IMR-90 (cell line): Measurements from ENCODE around the gene GNL1. TPM values are rescaled to one million over a fixed set of nuclear protein-coding genes. Genes with fewer than 3 reads are reported as not detected.
"Not testable (repeated sequence)": the region's sequence is repeated elsewhere in the genome, so short reads cannot be mapped to it uniquely, and the experiment has no call there.

Experiments used
- ATAC-seq: fragments of 200-7000 bp; cut with Tn5 transposase; 2 replicates; pipeline ENCODE4 v1.9.1; 2020; ENCODE audit warnings: low read depth, mild to moderate bottlenecking, moderate library complexity
- BruUV-seq: library from RNA; stranded (reverse); fragments of 400-500 nt; replicated peaks from 2 replicates; lab custom pipeline; 2021; lab: Mats Ljungman, UMichigan
- CTCF ChIA-PET: fragments of 300-600 bp; formaldehyde crosslinking; extraction: SDS; loops from one replicate; lab custom pipeline; 2021; ENCODE audit warnings: antibody characterized with exemption; lab: Yijun Ruan, JAX
- POLR2A ChIA-PET: fragments of 300-600 bp; sonication (Branson Sonifier 250); formaldehyde crosslinking; loops from one replicate; lab custom pipeline; 2022; ENCODE audit warnings: antibody characterized with exemption; ENCODE audit not compliant: unreplicated experiment; lab: Charles Lee
- DNase-seq: peaks from one replicate; pipeline ENCODE4 v3.0.0; 2013
- H2AFZ ChIP-seq: replicated peaks from 2 replicates; pipeline ENCODE3; 2013; ENCODE audit warnings: low read length, mild to moderate bottlenecking; ENCODE audit not compliant: poor library complexity
- H2AK5ac ChIP-seq: 2 replicates; pipeline ENCODE4 v1.6.1; 2013; ENCODE audit warnings: low read depth, low read length, inconsistent platforms
- H2AK9ac ChIP-seq: replicated peaks from 2 replicates; pipeline ENCODE3; 2013; ENCODE audit warnings: mild to moderate bottlenecking, low read depth, low read length, moderate library complexity; ENCODE audit not compliant: poor library complexity
- H2BK120ac ChIP-seq: 2 replicates; pipeline ENCODE4 v1.6.1; 2013; ENCODE audit warnings: low read depth, low read length, inconsistent platforms
- H2BK15ac ChIP-seq: 3 replicates; pipeline ENCODE4 v1.6.1; 2013; ENCODE audit warnings: low read depth, low read length, inconsistent platforms
- H2BK20ac ChIP-seq: 2 replicates; pipeline ENCODE4 v1.6.1; 2013; ENCODE audit warnings: low read depth, mild to moderate bottlenecking, inconsistent platforms, low read length, moderate library complexity
- H2BK5ac ChIP-seq: 2 replicates; pipeline ENCODE4 v1.6.1; 2013; ENCODE audit warnings: mild to moderate bottlenecking, low read depth, low read length, inconsistent platforms; ENCODE audit not compliant: poor library complexity, severe bottlenecking
- H3K14ac ChIP-seq: replicated peaks from 2 replicates; pipeline ENCODE4 v1.6.1; 2013; ENCODE audit warnings: low read depth, low read length, inconsistent platforms
- H3K18ac ChIP-seq: 2 replicates; pipeline ENCODE4 v1.6.1; 2013; ENCODE audit warnings: low read depth, low read length, control low read depth
- H3K23ac ChIP-seq: 2 replicates; pipeline ENCODE4 v1.6.1; 2013; ENCODE audit warnings: low read depth, low read length, inconsistent platforms
- H3K27ac ChIP-seq: 2 replicates; pipeline ENCODE4 v1.5.1; 2013; ENCODE audit warnings: mild to moderate bottlenecking, control low read depth, low read length; ENCODE audit not compliant: insufficient read depth
- H3K27me3 ChIP-seq: 2 replicates; pipeline ENCODE4 v1.6.1; 2013; ENCODE audit warnings: low read length; ENCODE audit not compliant: control insufficient read depth, insufficient read depth
- H3K36me3 ChIP-seq: 2 replicates; pipeline ENCODE4 v1.6.1; 2013; ENCODE audit warnings: low read length, mixed read lengths; ENCODE audit not compliant: control insufficient read depth, insufficient read depth
- H3K4ac ChIP-seq: 2 replicates; pipeline ENCODE4 v1.6.1; 2013; ENCODE audit warnings: low read depth, low read length, inconsistent platforms
- H3K4me1 ChIP-seq: 2 replicates; pipeline ENCODE4 v1.6.1; 2013; ENCODE audit warnings: low read length, mixed read lengths; ENCODE audit not compliant: control insufficient read depth, insufficient read depth
- H3K4me2 ChIP-seq: 2 replicates; pipeline ENCODE4 v1.6.1; 2013; ENCODE audit warnings: low read depth, mild to moderate bottlenecking, control low read depth, low read length, moderate library complexity
- H3K4me3 ChIP-seq: 2 replicates; pipeline ENCODE4 v1.5.1; 2013; ENCODE audit warnings: low read depth, mild to moderate bottlenecking, control low read depth, low read length, moderate library complexity; ENCODE audit not compliant: insufficient read depth
- H3K56ac ChIP-seq: 2 replicates; pipeline ENCODE4 v1.6.1; 2013; ENCODE audit warnings: low read length, inconsistent platforms; ENCODE audit not compliant: insufficient read depth; ENCODE audit errors: extremely low read depth
- H3K79me1 ChIP-seq, 2 experiments: 2 replicates each; pipeline ENCODE4 v1.6.1; 2013; ENCODE audit warnings: low read length in 2 of 2, inconsistent platforms in 1 of 2, low read depth in 1 of 2
- H3K9ac ChIP-seq: 2 replicates; pipeline ENCODE4 v1.6.1; 2013; ENCODE audit warnings: low read depth, low read length, control low read depth
- H3K9me1 ChIP-seq: 2 replicates; pipeline ENCODE4 v1.6.1; 2013; ENCODE audit warnings: low read length, inconsistent platforms; ENCODE audit not compliant: insufficient read depth
- H3K9me3 ChIP-seq: 2 replicates; pipeline ENCODE4 v1.6.1; 2013; ENCODE audit warnings: low read length; ENCODE audit not compliant: control insufficient read depth, insufficient read depth
- H4K20me1 ChIP-seq: 2 replicates; pipeline ENCODE4 v1.6.1; 2013; ENCODE audit warnings: low read length, inconsistent platforms; ENCODE audit not compliant: insufficient read depth
- H4K5ac ChIP-seq: 2 replicates; pipeline ENCODE4 v1.6.1; 2013; ENCODE audit warnings: mild to moderate bottlenecking, low read depth, low read length, control low read depth
- H4K8ac ChIP-seq, 2 experiments: 2 replicates each; pipeline ENCODE4 v1.6.1; 2013; ENCODE audit warnings: low read depth in 2 of 2, low read length in 2 of 2, control low read depth in 1 of 2, inconsistent platforms in 1 of 2
- H4K91ac ChIP-seq: 2 replicates; pipeline ENCODE4 v1.6.1; 2013; ENCODE audit warnings: low read depth, low read length, inconsistent platforms; ENCODE audit not compliant: insufficient read depth
- WGBS, 2 experiments: methylation state at CpG; one replicate each; pipeline versions ENCODE4 v1.1.5 to v1.1.7; 2013; ENCODE audit warnings: missing lambda C conversion rate in 2 of 2; ENCODE audit not compliant: insufficient read length in 1 of 2; ENCODE audit errors: extremely low coverage in 2 of 2; 5-methylcytosine and 5-hydroxymethylcytosine counted together
- dilution Hi-C: fragments of 300-500 bp; cut with HindIII; formaldehyde crosslinking; loops from one replicate; pipeline ENCODE4 v1.14.3; 2018; ENCODE audit warnings: low sequenced_read_pairs; ENCODE audit not compliant: unreplicated experiment
- in situ Hi-C: fragments of 300-500 bp; cut with MboI; formaldehyde crosslinking; loops from 3 replicates; pipeline ENCODE4 v1.14.3; 2019; ENCODE audit warnings: low sequenced_read_pairs, inconsistent platforms, mixed read lengths
- intact Hi-C: fragments of 100-400 bp; cut with micrococcal nuclease; formaldehyde crosslinking; loops from 2 replicates; pipeline ENCODE4 v1.10.0; 2022
- polyA plus RNA-seq, 3 experiments: library from polyadenylated mRNA; depleted of rRNA; stranded (reverse); fragments of >200 nt; gene quantifications; 2 replicates each; pipeline ENCODE4 v1.2.3, GENCODE V29; 2012; ENCODE audit warnings: low replicate concordance in 1 of 3
- total RNA-seq: library from RNA; depleted of rRNA; stranded (reverse); fragments of >200 nt; gene quantifications from 2 replicates; pipeline ENCODE4 v1.2.3, GENCODE V29; 2012

GNL1 gene
- total and polyA plus RNA-seq, 2 of the 4 experiments (the other 2 are of a cell fraction): 40.5 to 44.0 TPM

DNA sequence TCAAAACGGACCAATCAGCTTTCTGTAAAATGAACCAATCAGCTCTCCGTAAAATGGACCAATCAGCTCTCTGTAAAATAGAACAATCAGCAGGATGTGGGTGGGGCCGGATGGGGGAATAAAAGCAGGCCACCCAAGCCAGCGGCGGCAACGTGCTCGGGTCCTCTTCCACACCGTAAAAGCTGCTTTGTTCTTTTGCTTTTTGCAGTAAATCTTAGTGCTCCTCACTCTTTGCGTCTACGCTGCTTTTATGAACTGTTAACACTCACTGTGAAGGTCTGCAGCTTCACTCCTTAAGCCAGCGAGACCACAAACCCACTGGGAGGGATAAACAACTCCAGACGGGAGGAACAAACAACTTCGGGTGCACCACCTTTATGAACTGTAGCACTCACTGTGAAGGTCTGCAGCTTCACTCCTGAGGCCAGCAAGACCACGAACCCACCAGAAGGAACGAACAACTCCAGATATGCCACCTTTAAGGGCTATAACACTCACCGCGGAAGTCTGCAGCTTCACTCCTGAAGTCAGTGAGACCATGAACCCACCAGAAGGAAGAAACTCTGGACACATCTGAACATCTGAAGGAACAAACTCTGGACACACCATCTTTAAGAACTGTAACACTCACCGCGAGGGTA, 37.7 kb downstream of the GNL1 start:
- H4K5ac ChIP-seq, H3K18ac ChIP-seq, ATAC-seq, H4K91ac ChIP-seq, H2AK9ac ChIP-seq, H4K8ac ChIP-seq, H3K4me3 ChIP-seq, H2AFZ ChIP-seq, H3K9ac ChIP-seq, intact Hi-C loops, H2BK15ac ChIP-seq, H3K14ac ChIP-seq, H4K20me1 ChIP-seq, in situ Hi-C loops, CTCF ChIA-PET, DNase-seq, POLR2A ChIA-PET, H3K9me3 ChIP-seq, dilution Hi-C loops, H3K4me2 ChIP-seq, H3K27ac ChIP-seq, H2BK5ac ChIP-seq, H3K36me3 ChIP-seq, H3K9me1 ChIP-seq, H3K79me1 ChIP-seq, H3K23ac ChIP-seq, H2BK20ac ChIP-seq, H3K27me3 ChIP-seq, H3K4ac ChIP-seq, BruUV-seq, H3K56ac ChIP-seq: not testable (repeated sequence)
- H3K4me1 ChIP-seq: peaks cover 11% of the 10 kb centered on the region
- no CpG with 5 or more reads among the region's 19 CpGs for WGBS, 2 experiments
- 0 out of 2 replicates have a peak overlapping the region, but pooled peaks have one; percentile 3 for H2BK120ac ChIP-seq
- H2AK5ac ChIP-seq: peak overlapping the region; percentile 33; the same call in 1 of the 2 replicates

- H3K9me1 ChIP-seq, H3K9me3 ChIP-seq, H4K5ac ChIP-seq, intact Hi-C loops, H4K8ac ChIP-seq, H3K14ac ChIP-seq, H3K4me3 ChIP-seq, H3K23ac ChIP-seq, H3K9ac ChIP-seq, H3K79me1 ChIP-seq, H3K27ac ChIP-seq, H3K4ac ChIP-seq, dilution Hi-C loops, H2BK5ac ChIP-seq, ATAC-seq, BruUV-seq, H2AK9ac ChIP-seq, H2BK120ac ChIP-seq, H3K4me2 ChIP-seq, H3K18ac ChIP-seq, H2AFZ ChIP-seq, H3K36me3 ChIP-seq, H2BK15ac ChIP-seq, in situ Hi-C loops, H3K56ac ChIP-seq, H2AK5ac ChIP-seq, CTCF ChIA-PET, POLR2A ChIA-PET, H4K91ac ChIP-seq, DNase-seq, H2BK20ac ChIP-seq, H4K20me1 ChIP-seq, H3K27me3 ChIP-seq: not testable (repeated sequence)
- peaks cover 11% of the 10 kb centered on the region for H3K4me1 ChIP-seq
- WGBS, 2 experiments: 100% methylated on average over 2 of the region's 21 CpGs; no CpG with 5 or more reads in 1 of the 2 experiments
Observed at GRCh38 chr6:30517767-30518504, 38.4 kb downstream of the GNL1 start.
